HEK293 (cell line): ENCODE results near the gene SSU72.

Experiments
- REPIN1 ChIP-seq: fragments of 450-650 bp; formaldehyde crosslinking; IDR thresholded peaks from 2 replicates; pipeline ENCODE4 v1.5.1; 2017; ENCODE audit warnings: missing biosample characterization, missing genetic modification characterization, low read depth
- SETDB1 ChIP-seq: IDR thresholded peaks from one replicate; pipeline ENCODE4 v1.6.1; 2017; ENCODE audit warnings: mild to moderate bottlenecking, low read length, moderate library complexity, mixed read lengths; ENCODE audit not compliant: insufficient read length
- ZBTB10 ChIP-seq: fragments of 450-650 bp; formaldehyde crosslinking; IDR thresholded peaks from 2 replicates; pipeline ENCODE4 v1.5.1; 2016; ENCODE audit warnings: missing biosample characterization, missing genetic modification characterization
- ZBTB49 ChIP-seq: fragments of 450-650 bp; formaldehyde crosslinking; IDR thresholded peaks from 2 replicates; pipeline ENCODE4 v1.5.1; 2016; ENCODE audit warnings: missing biosample characterization, missing genetic modification characterization, low read depth
- ZNF18 ChIP-seq: fragments of 450-650 bp; formaldehyde crosslinking; IDR thresholded peaks from 2 replicates; pipeline ENCODE4 v1.5.1; 2016; ENCODE audit warnings: missing biosample characterization, missing genetic modification characterization
- ZNF202 ChIP-seq: fragments of 450-650 bp; formaldehyde crosslinking; IDR thresholded peaks from 2 replicates; pipeline ENCODE4 v1.5.1; 2016; ENCODE audit warnings: missing biosample characterization, missing genetic modification characterization, borderline replicate concordance
- ZNF280D ChIP-seq: fragments of 450-650 bp; formaldehyde crosslinking; IDR thresholded peaks from 2 replicates; pipeline ENCODE4 v1.5.1; 2016; ENCODE audit warnings: missing biosample characterization, missing genetic modification characterization
- ZNF416 ChIP-seq: fragments of 450-650 bp; formaldehyde crosslinking; IDR thresholded peaks from 2 replicates; pipeline ENCODE4 v1.5.1; 2016; ENCODE audit warnings: missing biosample characterization, missing genetic modification characterization
- ZNF433 ChIP-seq: fragments of 450-650 bp; formaldehyde crosslinking; IDR thresholded peaks from 2 replicates; pipeline ENCODE4 v1.5.1; 2016; ENCODE audit warnings: missing biosample characterization, missing genetic modification characterization, low read depth
- ZNF544 ChIP-seq: fragments of 450-650 bp; formaldehyde crosslinking; IDR thresholded peaks from 2 replicates; pipeline ENCODE4 v1.5.0; 2017; ENCODE audit warnings: missing biosample characterization, missing genetic modification characterization
- ZNF626 ChIP-seq: fragments of 450-650 bp; sonication (Bioruptor Pico); formaldehyde crosslinking; IDR thresholded peaks from 2 replicates; pipeline ENCODE4 v1.5.1; 2018; ENCODE audit warnings: missing biosample characterization, missing genetic modification characterization, inconsistent platforms
- ZNF660 ChIP-seq: fragments of 450-650 bp; IDR thresholded peaks from 2 replicates; pipeline ENCODE4 v1.5.1; 2018; ENCODE audit warnings: missing biosample characterization, mild to moderate bottlenecking, missing genetic modification characterization
- ZNF76 ChIP-seq: fragments of 450-650 bp; formaldehyde crosslinking; IDR thresholded peaks from 2 replicates; pipeline ENCODE4; 2016; ENCODE audit warnings: low read depth, missing biosample characterization, missing genetic modification characterization, borderline replicate concordance
- TF ChIP-seq, protein P1 (sequence below): fragments of 450-650 bp; formaldehyde crosslinking; conservative IDR thresholded peaks from 2 replicates; pipeline ENCODE4 v1.5.1; 2016; ENCODE audit warnings: low read depth, missing biosample characterization, missing genetic modification characterization
- TF ChIP-seq, protein P2 (sequence below): fragments of 450-650 bp; formaldehyde crosslinking; IDR thresholded peaks from 2 replicates; pipeline ENCODE4 v1.5.1; 2016; ENCODE audit warnings: missing biosample characterization, missing genetic modification characterization
- TF ChIP-seq, protein P3 (sequence below): fragments of 450-650 bp; formaldehyde crosslinking; IDR thresholded peaks from 2 replicates; pipeline ENCODE4 v1.5.1; 2016; ENCODE audit warnings: missing biosample characterization, missing genetic modification characterization
- TF ChIP-seq, protein P4 (sequence below): fragments of 450-650 bp; formaldehyde crosslinking; optimal IDR thresholded peaks from 2 replicates; pipeline ENCODE3; 2016; ENCODE audit warnings: missing biosample characterization, mild to moderate bottlenecking, missing genetic modification characterization

Gene SSU72

DNA sequence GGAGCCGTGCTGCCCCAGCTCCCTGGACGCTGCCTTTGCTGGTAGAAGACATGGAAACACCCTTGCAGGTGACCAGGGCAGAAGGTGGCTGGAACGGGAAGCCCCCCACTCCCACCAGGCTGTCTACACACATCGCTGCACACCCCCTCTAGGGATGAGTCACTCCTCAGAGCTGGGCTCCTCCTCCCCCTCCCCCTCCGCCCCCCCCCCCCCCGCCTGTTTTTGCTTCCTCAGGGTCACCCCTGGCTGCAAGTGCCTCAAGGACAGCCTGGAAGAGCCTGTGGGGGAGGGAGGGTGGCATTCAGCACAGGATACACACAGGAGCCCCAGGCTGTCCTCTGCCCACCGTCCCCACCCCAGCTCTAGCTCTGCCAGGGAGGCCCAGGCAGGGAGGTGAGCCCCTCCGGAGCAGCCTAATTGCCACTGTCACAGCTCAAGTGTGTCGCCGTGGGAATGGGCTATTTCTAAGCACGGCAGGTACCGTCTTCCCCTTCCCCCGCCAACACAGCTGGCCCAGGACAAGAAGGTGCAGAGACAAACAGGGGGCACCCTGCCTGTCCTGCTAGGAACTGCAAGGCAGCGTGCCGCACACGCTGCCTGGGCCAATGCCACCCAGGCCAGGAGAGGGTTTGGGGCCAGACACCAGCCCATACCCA, 22.7 kb upstream of the SSU72 start (continued):
- TF ChIP-seq ZNF280D (tag by site-specific recombination): no peak
- no peak for TF ChIP-seq ZNF202
- no peak for TF ChIP-seq ZNF544 (tag by site-specific recombination)
- TF ChIP-seq, protein P1, sequence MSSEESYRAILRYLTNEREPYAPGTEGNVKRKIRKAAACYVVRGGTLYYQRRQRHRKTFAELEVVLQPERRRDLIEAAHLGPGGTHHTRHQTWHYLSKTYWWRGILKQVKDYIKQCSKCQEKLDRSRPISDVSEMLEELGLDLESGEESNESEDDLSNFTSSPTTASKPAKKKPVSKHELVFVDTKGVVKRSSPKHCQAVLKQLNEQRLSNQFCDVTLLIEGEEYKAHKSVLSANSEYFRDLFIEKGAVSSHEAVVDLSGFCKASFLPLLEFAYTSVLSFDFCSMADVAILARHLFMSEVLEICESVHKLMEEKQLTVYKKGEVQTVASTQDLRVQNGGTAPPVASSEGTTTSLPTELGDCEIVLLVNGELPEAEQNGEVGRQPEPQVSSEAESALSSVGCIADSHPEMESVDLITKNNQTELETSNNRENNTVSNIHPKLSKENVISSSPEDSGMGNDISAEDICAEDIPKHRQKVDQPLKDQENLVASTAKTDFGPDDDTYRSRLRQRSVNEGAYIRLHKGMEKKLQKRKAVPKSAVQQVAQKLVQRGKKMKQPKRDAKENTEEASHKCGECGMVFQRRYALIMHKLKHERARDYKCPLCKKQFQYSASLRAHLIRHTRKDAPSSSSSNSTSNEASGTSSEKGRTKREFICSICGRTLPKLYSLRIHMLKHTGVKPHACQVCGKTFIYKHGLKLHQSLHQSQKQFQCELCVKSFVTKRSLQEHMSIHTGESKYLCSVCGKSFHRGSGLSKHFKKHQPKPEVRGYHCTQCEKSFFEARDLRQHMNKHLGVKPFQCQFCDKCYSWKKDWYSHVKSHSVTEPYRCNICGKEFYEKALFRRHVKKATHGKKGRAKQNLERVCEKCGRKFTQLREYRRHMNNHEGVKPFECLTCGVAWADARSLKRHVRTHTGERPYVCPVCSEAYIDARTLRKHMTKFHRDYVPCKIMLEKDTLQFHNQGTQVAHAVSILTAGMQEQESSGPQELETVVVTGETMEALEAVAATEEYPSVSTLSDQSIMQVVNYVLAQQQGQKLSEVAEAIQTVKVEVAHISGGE (tag by site-specific recombination): no peak
- TF ChIP-seq, protein P2, sequence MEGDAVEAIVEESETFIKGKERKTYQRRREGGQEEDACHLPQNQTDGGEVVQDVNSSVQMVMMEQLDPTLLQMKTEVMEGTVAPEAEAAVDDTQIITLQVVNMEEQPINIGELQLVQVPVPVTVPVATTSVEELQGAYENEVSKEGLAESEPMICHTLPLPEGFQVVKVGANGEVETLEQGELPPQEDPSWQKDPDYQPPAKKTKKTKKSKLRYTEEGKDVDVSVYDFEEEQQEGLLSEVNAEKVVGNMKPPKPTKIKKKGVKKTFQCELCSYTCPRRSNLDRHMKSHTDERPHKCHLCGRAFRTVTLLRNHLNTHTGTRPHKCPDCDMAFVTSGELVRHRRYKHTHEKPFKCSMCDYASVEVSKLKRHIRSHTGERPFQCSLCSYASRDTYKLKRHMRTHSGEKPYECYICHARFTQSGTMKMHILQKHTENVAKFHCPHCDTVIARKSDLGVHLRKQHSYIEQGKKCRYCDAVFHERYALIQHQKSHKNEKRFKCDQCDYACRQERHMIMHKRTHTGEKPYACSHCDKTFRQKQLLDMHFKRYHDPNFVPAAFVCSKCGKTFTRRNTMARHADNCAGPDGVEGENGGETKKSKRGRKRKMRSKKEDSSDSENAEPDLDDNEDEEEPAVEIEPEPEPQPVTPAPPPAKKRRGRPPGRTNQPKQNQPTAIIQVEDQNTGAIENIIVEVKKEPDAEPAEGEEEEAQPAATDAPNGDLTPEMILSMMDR: peak; percentile 58
- no peak for TF ChIP-seq ZNF18 (tag by site-specific recombination)
- TF ChIP-seq ZNF416: no peak
- TF ChIP-seq ZNF433 (tag by site-specific recombination): no peak
- no peak for TF ChIP-seq ZNF626 (tag by site-specific recombination)
- TF ChIP-seq ZNF76 (tag by site-specific recombination): no peak
- TF ChIP-seq SETDB1: no peak
- TF ChIP-seq ZBTB10 (tag by site-specific recombination): 0 out of 2 replicates have a peak, but pooled peaks have one; percentile 7
- no peak for TF ChIP-seq ZNF660 (tag by site-specific recombination)
- no peak for TF ChIP-seq ZBTB49
- TF ChIP-seq, protein P3, sequence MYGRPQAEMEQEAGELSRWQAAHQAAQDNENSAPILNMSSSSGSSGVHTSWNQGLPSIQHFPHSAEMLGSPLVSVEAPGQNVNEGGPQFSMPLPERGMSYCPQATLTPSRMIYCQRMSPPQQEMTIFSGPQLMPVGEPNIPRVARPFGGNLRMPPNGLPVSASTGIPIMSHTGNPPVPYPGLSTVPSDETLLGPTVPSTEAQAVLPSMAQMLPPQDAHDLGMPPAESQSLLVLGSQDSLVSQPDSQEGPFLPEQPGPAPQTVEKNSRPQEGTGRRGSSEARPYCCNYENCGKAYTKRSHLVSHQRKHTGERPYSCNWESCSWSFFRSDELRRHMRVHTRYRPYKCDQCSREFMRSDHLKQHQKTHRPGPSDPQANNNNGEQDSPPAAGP (tag by site-specific recombination): peak; percentile 42; the same call in 1 of the 2 replicates
- no peak for TF ChIP-seq REPIN1
- TF ChIP-seq, protein P4, sequence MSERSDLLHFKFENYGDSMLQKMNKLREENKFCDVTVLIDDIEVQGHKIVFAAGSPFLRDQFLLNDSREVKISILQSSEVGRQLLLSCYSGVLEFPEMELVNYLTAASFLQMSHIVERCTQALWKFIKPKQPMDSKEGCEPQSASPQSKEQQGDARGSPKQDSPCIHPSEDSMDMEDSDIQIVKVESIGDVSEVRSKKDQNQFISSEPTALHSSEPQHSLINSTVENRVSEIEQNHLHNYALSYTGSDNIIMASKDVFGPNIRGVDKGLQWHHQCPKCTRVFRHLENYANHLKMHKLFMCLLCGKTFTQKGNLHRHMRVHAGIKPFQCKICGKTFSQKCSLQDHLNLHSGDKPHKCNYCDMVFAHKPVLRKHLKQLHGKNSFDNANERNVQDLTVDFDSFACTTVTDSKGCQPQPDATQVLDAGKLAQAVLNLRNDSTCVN (tag by site-specific recombination): no peak
